HEK293 (cell line): Measurements from ENCODE around the gene PPARD.
A peak's percentile ranks its signal among the peaks of the same experiment; 100 is the strongest.

Experiments
- CTCF ChIA-PET: fragments of 350-600 bp; formaldehyde crosslinking; extraction: SDS; loops from one replicate; lab custom pipeline; 2021; ENCODE audit warnings: antibody characterized with exemption; lab: Yijun Ruan, JAX
- POLR2A ChIA-PET: fragments of 300-600 bp; formaldehyde crosslinking; extraction: SDS; loops from one replicate; lab custom pipeline; 2020; ENCODE audit warnings: antibody characterized with exemption, inconsistent platforms; lab: Yijun Ruan, JAX
- H3K27ac ChIP-seq: fragments of 200-500 bp; sonication (Bioruptor generic); 2 replicates; pipeline ENCODE4 v1.5.1; 2014; ENCODE audit warnings: low read depth, low read length, control low read depth, inconsistent platforms; ENCODE audit errors: extremely low read depth
- H3K36me3 ChIP-seq, 2 experiments: fragments of 200-500 bp in 1 of 2; sonication (Bioruptor generic) in 1 of 2; 1 replicate in 1 of 2; 2 replicates in 1 of 2; pipeline ENCODE4 v1.5.1; 2014 to 2017; ENCODE audit warnings: inconsistent platforms in 2 of 2, low read length in 2 of 2; ENCODE audit not compliant: control insufficient read depth in 2 of 2, insufficient read depth in 1 of 2
- H3K4me1 ChIP-seq: fragments of 200-500 bp; sonication (Bioruptor generic); 2 replicates; pipeline ENCODE4 v1.5.1; 2014; ENCODE audit warnings: mild to moderate bottlenecking, low read length, inconsistent platforms; ENCODE audit not compliant: control insufficient read depth, insufficient read depth
- H3K4me3 ChIP-seq: 2 replicates; pipeline ENCODE4 v1.5.1; 2011; ENCODE audit warnings: low read depth, mild to moderate bottlenecking, control low read depth, low read length, moderate library complexity
- H3K9me3 ChIP-seq: fragments of 200-500 bp; sonication (Bioruptor generic); 2 replicates; pipeline ENCODE4 v1.5.1; 2014; ENCODE audit warnings: low read depth, low read length, inconsistent platforms; ENCODE audit not compliant: control insufficient read depth, insufficient read depth
- EGR2 ChIP-seq: fragments of 450-650 bp; formaldehyde crosslinking; IDR thresholded peaks from 2 replicates; pipeline ENCODE4 v1.5.1; 2016; ENCODE audit warnings: low read depth, missing biosample characterization, missing genetic modification characterization
- GLIS1 ChIP-seq: fragments of 450-650 bp; formaldehyde crosslinking; IDR thresholded peaks from 2 replicates; pipeline ENCODE4 v1.5.1; 2016; ENCODE audit warnings: missing biosample characterization, missing genetic modification characterization
- KLF17 ChIP-seq: fragments of 450-650 bp; formaldehyde crosslinking; IDR thresholded peaks from 2 replicates; pipeline ENCODE4 v1.5.1; 2016; ENCODE audit warnings: missing biosample characterization, missing genetic modification characterization
- SCRT2 ChIP-seq: fragments of 450-650 bp; formaldehyde crosslinking; IDR thresholded peaks from 2 replicates; pipeline ENCODE4 v1.5.1; 2016; ENCODE audit warnings: missing biosample characterization, missing genetic modification characterization
- SETDB1 ChIP-seq: IDR thresholded peaks from one replicate; pipeline ENCODE4 v1.6.1; 2017; ENCODE audit warnings: mild to moderate bottlenecking, low read length, moderate library complexity, mixed read lengths; ENCODE audit not compliant: insufficient read length
- ZEB2 ChIP-seq: fragments of 450-650 bp; formaldehyde crosslinking; IDR thresholded peaks from 2 replicates; pipeline ENCODE4 v1.5.1; 2016; ENCODE audit warnings: missing biosample characterization, missing genetic modification characterization
- ZFHX2 ChIP-seq: fragments of 450-650 bp; formaldehyde crosslinking; conservative IDR thresholded peaks from 2 replicates; pipeline ENCODE4 v1.5.1; 2016; ENCODE audit warnings: missing biosample characterization, missing genetic modification characterization
- ZIC2 ChIP-seq: fragments of 450-650 bp; formaldehyde crosslinking; IDR thresholded peaks from 2 replicates; pipeline ENCODE4 v1.5.1; 2016; ENCODE audit warnings: missing biosample characterization, missing genetic modification characterization
- ZNF146 ChIP-seq: fragments of 450-650 bp; formaldehyde crosslinking; IDR thresholded peaks from 2 replicates; pipeline ENCODE4 v1.5.1; 2016; ENCODE audit warnings: missing biosample characterization, missing genetic modification characterization
- ZNF175 ChIP-seq: fragments of 450-650 bp; formaldehyde crosslinking; IDR thresholded peaks from 2 replicates; pipeline ENCODE4 v1.5.1; 2016; ENCODE audit warnings: missing biosample characterization, missing genetic modification characterization
- ZNF18 ChIP-seq: fragments of 450-650 bp; formaldehyde crosslinking; IDR thresholded peaks from 2 replicates; pipeline ENCODE4 v1.5.1; 2016; ENCODE audit warnings: missing biosample characterization, missing genetic modification characterization
- ZNF354C ChIP-seq: fragments of 450-650 bp; formaldehyde crosslinking; IDR thresholded peaks from 2 replicates; pipeline ENCODE4 v1.5.1; 2016; ENCODE audit warnings: missing biosample characterization, missing genetic modification characterization, low read depth, borderline replicate concordance
- ZNF473 ChIP-seq: fragments of 450-650 bp; formaldehyde crosslinking; IDR thresholded peaks from 2 replicates; pipeline ENCODE4 v1.5.1; 2017; ENCODE audit warnings: missing biosample characterization, missing genetic modification characterization
- ZNF501 ChIP-seq: fragments of 450-650 bp; formaldehyde crosslinking; IDR thresholded peaks from 2 replicates; pipeline ENCODE4 v1.5.1; 2016; ENCODE audit warnings: missing biosample characterization, missing genetic modification characterization
- ZNF529 ChIP-seq: fragments of 450-650 bp; formaldehyde crosslinking; IDR thresholded peaks from 2 replicates; pipeline ENCODE4 v1.5.1; 2017; ENCODE audit warnings: missing genetic modification characterization, missing biosample characterization; ENCODE audit not compliant: insufficient replicate concordance
- ZNF558 ChIP-seq: fragments of 450-650 bp; formaldehyde crosslinking; IDR thresholded peaks from 2 replicates; pipeline ENCODE4 v1.5.1; 2016; ENCODE audit warnings: missing biosample characterization, missing genetic modification characterization
- ZNF571 ChIP-seq: fragments of 450-650 bp; formaldehyde crosslinking; IDR thresholded peaks from 2 replicates; pipeline ENCODE4 v1.5.0; 2017; ENCODE audit warnings: missing biosample characterization, missing genetic modification characterization
- ZNF600 ChIP-seq: fragments of 450-650 bp; formaldehyde crosslinking; IDR thresholded peaks from 2 replicates; pipeline ENCODE4 v1.5.1; 2016; ENCODE audit warnings: missing biosample characterization, missing genetic modification characterization

Gene PPARD

GRCh38 chr6:35397806-35398418, 55.6 kb downstream of the PPARD start:
- H3K27ac ChIP-seq: no peak overlapping the region
- H3K4me1 ChIP-seq: no peaks in the 10 kb centered on the region; the same call in 1 of the 2 replicates
- no peaks in the 10 kb centered on the region for H3K36me3 ChIP-seq
- no peak for TF ChIP-seq SETDB1
- TF ChIP-seq ZFHX2: peak; percentile 73
- no peak for TF ChIP-seq ZNF473
- TF ChIP-seq ZIC2 (tag by site-specific recombination): peak; percentile 61
- TF ChIP-seq ZNF175: no peak
- TF ChIP-seq EGR2 (tag by site-specific recombination): peak; percentile 72; the same call in 1 of the 2 replicates
- H3K4me3 ChIP-seq: no peak overlapping the region
- ChIA-PET POLR2A (no interaction called here), CTCF (no interaction called here)
- H3K9me3 ChIP-seq: no peaks in the 10 kb centered on the region

- no peak overlapping the region for H3K4me3 ChIP-seq
- H3K27ac ChIP-seq: no peak overlapping the region
- 0 out of 2 replicates have a peak, but pooled peaks have one; percentile 38 for TF ChIP-seq ZNF600 (tag by site-specific recombination)
- TF ChIP-seq ZNF501 (tag by site-specific recombination): no peak
- H3K4me1 ChIP-seq: no peaks in the 10 kb centered on the region; the same call in 1 of the 2 replicates
- POLR2A ChIA-PET: interaction anchor here (0.6 kb wide), 1 partner anchor 1406 kb away, joined by 8 read pairs; no protein-coding TSS in a partner anchor
- no peaks in the 10 kb centered on the region for H3K9me3 ChIP-seq
- CTCF ChIA-PET: no interaction called here
- H3K36me3 ChIP-seq: no peaks in the 10 kb centered on the region
Observed at GRCh38 chr6:35398526-35398925, 56.2 kb downstream of the PPARD start.

GRCh38 chr6:35400111-35400510, 57.8 kb downstream of the PPARD start:
- no peaks in the 10 kb centered on the region for H3K9me3 ChIP-seq
- no peak overlapping the region for H3K4me3 ChIP-seq
- CTCF ChIA-PET: interaction anchor here (0.6 to 2.8 kb wide), 5 partner anchors 15 to 68 kb away, joined by 3 to 12 read pairs (median 4); partner anchors contain the start of gene RPL10A
- no peaks in the 10 kb centered on the region for H3K4me1 ChIP-seq
- POLR2A ChIA-PET: interaction anchor here (1.2 kb wide), 1 partner anchor 16 kb away, joined by 6 read pairs; no protein-coding TSS in a partner anchor
- H3K27ac ChIP-seq: no peak overlapping the region
- H3K36me3 ChIP-seq: no peaks in the 10 kb centered on the region
- TF ChIP-seq ZNF146 (tag by site-specific recombination) (no peak), ZNF529 (tag by site-specific recombination) (no peak), ZNF354C (tag by site-specific recombination) (no peak), ZNF18 (no peak)

GRCh38 chr6:35400901-35401311, 58.5 kb downstream of the PPARD start:
- CTCF ChIA-PET: interaction anchor here (0.5 to 2.8 kb wide), 8 partner anchors 12 to 265 kb away, joined by 3 to 12 read pairs (median 4); partner anchors contain the start of gene RPL10A
- TF ChIP-seq KLF17 (tag by site-specific recombination) (0 out of 2 replicates have a peak, but pooled peaks have one; percentile 45), GLIS1 (tag by site-specific recombination) (peak; percentile 65), ZNF571 (tag by site-specific recombination) (no peak), ZEB2 (no peak), ZNF558 (tag by site-specific recombination) (no peak), SCRT2 (peak; percentile 33; the same call in 1 of the 2 replicates), ZIC2 (tag by site-specific recombination) (peak; percentile 72)

More at GRCh38 chr6:35400901-35401311, 58.5 kb downstream of the PPARD start:
- Histone ChIP-seq H3K36me3 (no peaks in the 10 kb centered on the region), H3K9me3 (no peaks in the 10 kb centered on the region), H3K4me3 (no peak overlapping the region), H3K27ac (no peak overlapping the region), H3K4me1 (no peaks in the 10 kb centered on the region)
- POLR2A ChIA-PET: interaction anchor here (1.2 kb wide), 1 partner anchor 15 kb away, joined by 6 read pairs; no protein-coding TSS in a partner anchor
